ENCODE measurements around the gene KCNJ10.
A peak's percentile ranks its signal among the peaks of the same experiment; 100 is the strongest.

The KCNJ10 gene

DNA sequence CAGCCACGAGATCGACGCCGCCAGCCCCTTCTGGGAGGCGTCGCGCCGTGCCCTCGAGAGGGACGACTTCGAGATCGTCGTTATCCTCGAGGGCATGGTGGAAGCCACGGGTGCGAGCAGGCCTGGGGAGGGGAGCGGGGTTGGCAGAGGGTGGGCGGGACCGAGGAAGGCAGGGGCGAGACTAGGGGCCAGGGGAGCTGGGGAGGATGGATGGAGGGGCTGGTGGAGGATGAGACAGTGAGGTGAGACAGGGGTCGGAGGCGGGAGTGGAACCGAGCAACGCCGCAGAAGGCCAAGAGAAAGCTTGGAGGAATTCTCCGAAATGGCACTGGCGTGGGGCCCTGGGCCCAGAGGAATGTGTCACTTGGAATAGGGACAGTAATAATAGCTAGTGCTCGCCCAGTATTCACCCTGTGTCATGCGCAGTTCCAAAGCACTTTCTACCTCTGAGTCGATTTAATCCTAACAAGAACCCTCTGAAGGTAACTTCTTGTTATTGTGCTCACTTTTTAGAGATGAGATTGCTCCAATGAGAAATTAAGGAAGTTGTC, 14.9 kb upstream of the KCNJ10 start:
- DNase-seq (ENCODE audit: low read depth in 3 of 3) = no peak

GRCh38 chr1:160083968-160084770, 14.2 kb upstream of the KCNJ10 start:
- DNase-seq (ENCODE audit: low read depth in 3 of 3) = peak; percentile 44 to 74 (median 59)

DNA sequence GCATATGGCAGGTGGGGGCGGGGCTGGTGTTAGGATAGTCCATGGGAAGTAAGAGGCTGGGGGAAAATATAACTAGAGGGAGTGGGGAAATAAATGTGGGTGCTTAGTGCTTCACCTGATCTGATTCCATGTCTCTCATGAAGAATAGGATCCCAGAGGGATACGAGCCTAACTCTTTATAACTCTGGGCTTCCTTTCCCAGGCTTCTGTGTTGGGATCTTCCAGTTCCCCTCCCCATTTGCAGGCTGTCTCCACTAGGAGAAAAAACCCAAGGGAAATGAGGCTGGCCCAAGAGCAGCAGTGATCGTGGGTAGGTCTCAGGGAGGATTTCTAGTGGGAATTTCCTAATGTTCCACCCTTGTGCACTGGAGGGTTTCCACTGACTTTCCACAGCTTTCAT, 13.0 kb upstream of the KCNJ10 start:
- DNase-seq (ENCODE audit: low read depth in 3 of 3) = no peak

DNA sequence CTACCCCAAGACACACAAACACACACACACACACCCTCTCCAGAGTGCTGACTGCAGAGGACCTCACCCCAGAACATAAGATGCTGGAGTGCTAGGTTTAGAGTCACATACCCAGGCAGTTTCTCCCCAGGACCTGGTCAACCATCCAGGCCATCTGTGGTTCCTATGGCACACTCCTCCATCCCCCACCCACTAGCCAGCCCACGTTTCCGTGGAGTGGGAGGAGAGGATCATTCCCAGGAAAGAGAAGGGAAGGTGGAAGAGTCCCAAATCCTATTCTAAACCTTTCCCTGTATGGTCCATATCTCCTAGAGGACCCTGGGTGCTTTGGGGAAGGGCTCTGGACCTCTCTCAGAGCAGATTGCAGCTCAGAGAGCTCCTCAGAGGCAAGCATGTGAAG, 12.5 kb upstream of the KCNJ10 start:
- no peak for DNase-seq (ENCODE audit: low read depth in 3 of 3)

DNA sequence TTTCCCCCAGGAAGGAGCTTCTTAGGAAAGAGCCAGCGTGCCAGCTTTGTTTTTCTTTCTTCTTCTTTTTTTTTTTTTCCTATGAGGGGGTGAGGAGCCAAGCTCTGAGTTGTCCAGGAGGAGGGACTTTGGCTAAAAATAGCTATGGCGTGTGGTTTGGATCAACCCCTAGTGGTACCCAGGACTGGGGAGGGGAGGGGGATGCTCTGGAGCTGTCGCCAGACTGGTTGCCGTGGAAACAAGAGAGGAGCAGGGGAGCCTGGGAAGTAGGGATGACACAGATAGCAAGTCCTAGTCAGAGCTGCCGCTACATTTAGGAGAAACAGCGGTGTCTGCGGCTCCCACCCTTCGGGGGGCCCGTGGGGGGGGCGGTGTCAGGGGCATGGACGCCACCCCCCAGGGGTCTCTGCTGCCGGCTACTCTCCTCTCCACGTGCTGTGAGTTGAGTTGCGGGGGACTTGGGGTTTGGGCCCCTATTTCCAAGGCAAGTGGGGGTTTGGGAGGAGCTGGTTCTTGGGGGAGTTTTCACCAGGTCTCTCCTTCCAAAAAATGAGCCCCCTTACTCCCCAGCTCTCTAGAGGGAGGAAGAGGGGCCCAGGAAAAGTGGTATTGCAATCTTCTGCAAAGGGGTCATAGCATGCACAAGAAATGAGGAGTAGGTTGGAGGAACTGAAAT, 11.4 kb upstream of the KCNJ10 start, which contains the start of gene KCNJ9:
Gene KCNJ9, plus strand, starts transcription at position 278 of the 676 bp plus-strand sequence. CDS start 2,493 bp downstream, outside the sequence.
- DNase-seq (ENCODE audit: low read depth in 3 of 3) = no peak

DNA sequence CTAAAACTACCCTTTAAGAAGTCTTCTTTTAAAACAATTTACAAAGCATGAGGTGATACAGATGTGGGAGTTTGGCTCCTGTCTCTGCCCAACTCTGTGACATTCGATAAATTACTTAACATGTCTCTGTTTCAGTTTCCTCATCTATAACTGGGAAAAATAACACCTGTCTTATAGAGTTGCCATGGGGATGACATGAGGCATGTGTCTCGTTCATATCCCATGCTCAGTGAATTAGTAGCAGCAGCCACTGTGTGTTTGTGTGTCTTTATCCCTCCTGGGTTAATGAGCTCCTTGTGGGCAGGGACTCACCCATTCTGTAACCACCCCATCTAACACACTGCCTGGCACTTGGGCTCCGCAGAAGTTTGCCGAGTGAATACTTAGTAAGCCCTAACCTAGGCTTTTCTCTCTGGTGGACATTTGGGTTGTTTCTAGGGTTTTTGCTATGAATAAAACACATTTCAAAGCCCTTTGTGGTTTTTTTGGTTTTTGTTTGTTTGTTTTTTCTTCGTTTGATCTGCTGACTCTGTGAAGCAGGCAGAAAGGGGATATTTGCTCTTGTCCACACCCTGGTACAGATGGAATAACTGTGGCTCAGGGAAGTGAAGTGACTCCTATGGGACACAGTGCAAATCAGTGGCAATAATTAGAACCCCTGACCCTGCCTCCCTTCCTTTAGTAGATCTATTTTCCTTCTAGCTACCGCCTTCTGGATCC, 10.6 kb upstream of the KCNJ10 start:
- DNase-seq (ENCODE audit: low read depth in 3 of 3) = no peak

DNA sequence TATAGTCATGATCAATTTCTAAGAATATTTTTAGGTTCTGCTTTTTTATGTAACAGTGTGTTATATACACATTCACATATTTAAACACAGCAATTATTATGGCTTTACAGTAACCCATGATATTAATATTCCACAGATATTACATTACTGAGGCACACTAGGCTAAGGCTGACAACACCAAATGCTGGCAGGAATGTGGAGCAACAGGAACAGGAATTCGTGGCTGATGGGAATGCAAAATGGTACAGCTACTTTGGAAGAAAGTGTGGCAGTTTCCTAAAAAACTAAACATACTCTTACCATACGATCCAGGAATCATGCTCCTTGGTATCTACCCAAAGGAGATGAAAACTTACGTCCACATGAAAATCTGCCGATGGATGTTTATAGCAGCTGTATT, 9.5 kb upstream of the KCNJ10 start:
- no peak for DNase-seq (ENCODE audit: low read depth in 3 of 3)

GRCh38 chr1:160078512-160079195, 8.7 kb upstream of the KCNJ10 start:
- peak in 2 of 3 experiments; percentile 31 to 61 for DNase-seq (ENCODE audit: low read depth in 3 of 3)

DNA sequence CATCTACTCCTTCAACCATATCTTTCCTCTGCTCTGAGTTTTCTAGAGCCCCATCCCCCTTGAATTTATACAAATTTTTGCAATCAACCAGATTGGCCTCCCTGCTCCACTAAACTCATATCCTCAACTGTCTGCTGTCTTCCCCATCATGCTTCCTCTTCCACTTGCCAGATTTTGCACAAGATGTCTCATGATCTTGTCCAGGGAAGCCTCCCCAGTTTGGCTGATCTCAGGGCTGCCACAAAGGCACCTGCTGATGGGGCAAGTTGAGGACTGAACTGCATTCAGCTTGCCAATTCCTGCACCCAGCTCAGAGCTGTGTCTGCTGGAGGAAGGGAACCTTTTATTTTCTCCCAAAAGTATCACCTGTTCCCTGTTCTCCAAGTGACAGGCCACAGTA, 7.5 kb upstream of the KCNJ10 start:
- no peak for DNase-seq (ENCODE audit: low read depth in 3 of 3)

DNA sequence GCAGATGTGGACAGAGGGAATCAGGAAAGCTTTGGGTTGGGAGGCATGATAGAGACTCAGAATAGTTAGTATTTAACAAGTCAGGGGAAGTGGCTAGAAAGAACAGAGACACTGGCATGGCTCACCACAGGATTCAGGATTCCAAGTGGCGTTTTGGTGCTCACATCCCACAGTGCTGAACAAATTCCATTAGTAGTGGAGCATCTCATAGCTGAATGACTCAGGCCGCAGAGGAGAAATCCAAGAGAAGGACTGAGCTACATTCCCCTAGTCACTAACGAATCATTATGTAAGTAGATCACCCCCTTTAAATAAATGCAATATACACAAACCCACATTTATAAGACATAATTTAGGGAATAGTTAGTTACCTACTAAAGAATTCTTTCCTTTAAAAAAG, 6.3 kb upstream of the KCNJ10 start:
- DNase-seq (ENCODE audit: low read depth in 3 of 3) = no peak

DNA sequence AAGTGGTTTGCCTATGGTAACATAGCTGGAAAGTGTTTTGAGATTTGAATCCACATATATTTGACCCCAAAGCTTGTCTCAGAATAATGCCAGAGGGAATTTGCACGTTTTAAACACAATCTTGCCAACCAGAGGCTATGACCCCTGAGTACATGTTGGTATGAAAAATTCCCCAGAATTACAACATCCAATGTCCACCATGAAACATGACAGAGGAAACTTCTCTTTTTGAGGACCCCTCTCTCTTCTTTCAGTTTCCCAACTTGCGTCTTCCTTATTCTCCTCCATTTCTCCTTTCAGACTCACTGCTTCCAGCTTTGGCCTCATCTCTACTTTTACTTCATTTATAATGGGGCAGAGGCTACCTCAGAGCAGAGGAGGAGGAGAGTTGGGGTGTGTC, 5.9 kb upstream of the KCNJ10 start:
- no peak for DNase-seq (ENCODE audit: low read depth in 3 of 3)

DNA sequence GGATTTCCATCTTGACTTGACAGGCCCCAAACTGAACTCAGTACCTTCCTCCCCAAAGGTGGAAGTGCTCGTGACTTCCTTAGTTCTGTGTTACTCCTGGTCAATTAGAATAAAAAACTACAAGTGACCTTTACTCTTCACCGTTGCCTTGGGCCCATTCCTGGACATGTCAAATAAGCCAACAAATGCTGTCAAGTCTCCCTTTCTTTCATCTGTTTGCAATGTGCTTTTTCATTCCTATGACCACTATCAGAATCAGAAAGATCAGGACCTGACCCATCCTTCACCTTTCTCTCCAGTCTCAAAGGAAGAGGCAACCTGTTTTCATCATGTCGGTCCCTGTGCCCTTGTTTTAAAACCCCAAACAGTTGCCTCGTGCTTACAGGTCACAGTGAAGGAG, 4.9 kb upstream of the KCNJ10 start:
- no peak for DNase-seq (ENCODE audit: low read depth in 3 of 3)

DNA sequence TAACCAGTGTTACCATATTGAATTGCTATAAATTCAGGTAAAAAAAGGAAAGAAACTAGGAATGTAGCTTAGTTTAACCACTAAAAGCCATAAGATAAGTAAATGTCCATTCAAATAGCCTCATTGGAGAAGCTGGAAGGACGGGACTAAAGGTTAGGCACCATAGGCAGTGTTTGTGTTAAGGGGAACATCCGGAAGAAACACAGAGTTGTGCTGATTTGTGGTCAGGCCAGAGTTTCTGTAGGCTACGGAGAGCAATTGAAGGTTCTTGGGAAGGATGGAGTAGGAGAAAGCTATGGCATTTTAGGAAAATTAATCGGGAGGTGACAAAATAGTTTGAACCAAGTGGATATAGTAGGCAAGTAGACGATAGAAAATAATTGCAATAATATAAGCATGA, 1.3 kb upstream of the KCNJ10 start:
- DNase-seq (ENCODE audit: low read depth in 3 of 3) = no peak

GRCh38 chr1:160070243-160071163, 543 bp upstream of the KCNJ10 start:
- DNase-seq (ENCODE audit: low read depth in 3 of 3) = peak; percentile 37 to 62 (median 41)

DNA sequence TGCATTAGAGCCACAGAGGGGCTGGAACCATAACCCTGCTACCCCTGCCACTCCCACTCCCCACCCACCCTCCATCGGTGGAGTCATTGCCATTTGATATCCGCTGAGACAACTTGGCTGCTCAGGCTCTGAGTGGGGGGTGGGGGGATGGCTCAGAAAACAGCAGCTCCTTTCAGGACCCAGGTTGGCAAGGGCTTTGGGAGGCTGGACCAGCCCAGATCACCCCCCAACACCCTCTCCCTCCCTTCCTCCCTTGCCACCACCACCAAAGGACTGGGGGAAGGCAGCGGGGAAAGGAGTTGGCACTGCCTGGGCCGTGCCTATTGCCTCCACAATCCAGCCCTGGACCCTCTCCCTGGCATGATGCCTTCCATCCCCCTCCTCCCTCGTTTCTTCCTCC, 1.7 kb downstream of the KCNJ10 start:
- no peak for DNase-seq (ENCODE audit: low read depth in 3 of 3)

DNA sequence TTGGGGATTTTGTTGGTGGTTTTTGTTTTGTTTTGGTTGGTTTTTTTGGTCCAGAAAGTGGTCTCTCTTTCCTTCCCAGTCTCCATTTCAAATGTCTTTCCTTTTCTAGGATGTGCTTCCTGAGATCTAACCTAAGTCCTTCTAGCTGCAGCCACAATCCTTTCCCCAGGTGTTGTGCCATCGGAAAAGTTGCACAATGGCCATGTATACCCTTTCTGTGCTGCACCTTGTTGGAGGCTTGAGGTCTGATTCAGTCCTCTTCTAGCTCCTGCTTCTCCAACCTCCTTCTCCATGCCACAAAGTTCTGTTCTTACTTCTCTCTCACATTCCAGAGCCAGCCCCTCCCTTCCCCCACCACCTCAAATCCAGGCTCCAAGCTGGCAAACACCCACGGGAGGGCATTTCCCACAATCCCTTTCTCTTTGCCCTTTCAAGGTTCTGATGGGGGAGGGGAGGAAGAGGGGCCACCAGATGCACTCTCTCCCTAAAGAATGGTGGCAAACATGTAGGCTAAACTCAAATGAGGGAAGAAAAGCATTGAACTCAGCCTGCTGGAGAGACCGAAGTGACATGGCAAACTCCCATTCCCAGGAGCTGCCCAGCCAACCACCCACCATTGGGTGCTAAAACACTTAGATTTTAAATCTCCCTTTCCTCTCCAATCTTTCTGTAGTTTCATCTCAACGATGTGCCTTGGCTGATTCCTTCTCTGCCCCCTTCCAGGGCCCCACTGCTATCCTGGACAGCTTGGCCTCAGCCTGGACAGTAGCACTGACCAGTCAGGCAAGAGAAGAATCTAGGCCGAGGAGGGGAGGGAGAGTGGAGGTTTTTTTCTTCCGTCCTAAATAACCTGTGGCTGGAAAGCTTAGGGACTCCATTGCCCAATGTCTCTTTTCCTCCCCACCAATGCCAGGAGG, 2.9 kb downstream of the KCNJ10 start:
- no peak for DNase-seq (ENCODE audit: low read depth in 3 of 3)

DNA sequence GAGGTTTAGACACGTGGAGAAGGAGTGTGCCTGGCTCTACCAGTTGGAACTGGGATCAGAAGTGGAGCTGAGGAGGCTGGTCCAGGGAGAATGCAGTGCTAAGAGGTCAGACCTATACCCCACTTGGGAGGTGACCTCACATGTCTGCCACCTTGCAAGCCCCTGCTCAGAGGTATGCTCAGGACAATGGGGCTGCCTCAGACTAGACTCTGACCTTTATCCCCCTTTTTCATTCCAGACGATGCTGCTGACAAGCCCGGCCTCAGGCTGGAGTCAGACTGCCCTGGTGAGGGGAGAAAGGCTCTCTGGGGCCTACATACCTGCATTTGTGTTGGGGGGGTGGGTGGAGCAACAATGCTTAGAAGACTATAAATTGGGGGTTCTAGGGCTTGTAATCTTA, 5.2 kb downstream of the KCNJ10 start:
- no peak for DNase-seq (ENCODE audit: low read depth in 3 of 3)

DNA sequence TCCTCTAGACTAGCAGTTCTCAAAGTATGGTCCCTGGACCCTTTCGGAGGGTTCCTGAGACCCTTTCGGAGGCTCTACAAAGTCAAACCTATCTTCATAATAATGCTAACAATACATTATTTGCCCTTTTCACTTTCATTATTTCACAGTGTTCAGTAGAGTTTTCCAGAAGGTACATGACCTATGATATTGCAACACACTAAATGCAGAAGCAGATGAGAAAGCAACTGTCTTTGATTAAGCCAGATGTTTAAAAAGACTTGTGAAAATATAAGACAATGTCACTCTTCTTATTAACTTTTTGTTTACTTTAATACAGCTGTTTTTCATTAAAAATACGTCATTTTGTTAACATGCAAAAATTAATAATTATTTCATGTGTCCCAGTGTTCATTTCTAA, 5.8 kb downstream of the KCNJ10 start:
- DNase-seq (ENCODE audit: low read depth in 3 of 3) = no peak

GRCh38 chr1:160063176-160063575, 6.8 kb downstream of the KCNJ10 start:
- DNase-seq (ENCODE audit: low read depth in 3 of 3) = no peak

DNA sequence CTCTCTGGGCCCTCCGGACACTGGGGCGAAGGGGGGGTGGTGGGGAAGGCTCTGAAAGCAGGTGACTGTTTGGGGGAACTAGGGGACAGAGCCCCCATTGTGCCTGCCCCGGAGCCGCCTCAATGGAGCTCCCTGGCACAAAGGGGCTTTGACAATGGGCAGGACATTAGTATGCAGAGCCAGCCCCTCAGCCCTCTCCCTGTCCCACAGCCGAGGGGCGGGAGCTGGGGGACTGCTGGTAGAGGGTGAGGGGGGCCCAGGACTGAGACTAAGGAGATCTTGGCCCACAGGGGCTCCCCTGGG, 7.8 kb downstream of the KCNJ10 start:
- DNase-seq (ENCODE audit: low read depth in 3 of 3) = no peak
